HepG2 (cell line): ENCODE results near the gene WDR54. TPM values are rescaled to one million over a fixed set of nuclear protein-coding genes. Genes with fewer than 3 reads are reported as not detected.
A peak's percentile ranks its signal among the peaks of the same experiment; 100 is the strongest.

Experiments
- ATAC-seq: fragments of 200-7000 bp; cut with Tn5 transposase; 3 replicates; pipeline ENCODE4 v1.9.1; 2020; ENCODE audit warnings: mild to moderate bottlenecking, moderate library complexity
- BruUV-seq: library from RNA; stranded (reverse); fragments of 400-500 nt; replicated peaks from 2 replicates; lab custom pipeline; 2021; lab: Mats Ljungman, UMichigan
- CTCF ChIA-PET: fragments of 300-600 bp; formaldehyde crosslinking; extraction: SDS; loops from one replicate; lab custom pipeline; 2021; ENCODE audit warnings: low total read pairs, inconsistent platforms, low intra/inter-chr PET ratio; lab: Yijun Ruan, JAX
- POLR2A ChIA-PET: fragments of 350-600 bp; sonication (Branson Sonifier 250); formaldehyde crosslinking; loops from one replicate; lab custom pipeline; 2020; ENCODE audit warnings: antibody characterized with exemption, inconsistent platforms; lab: Yijun Ruan, JAX
- DNase-seq: peaks from one replicate; pipeline ENCODE4 v3.0.0-alpha.2; 2015; ENCODE audit warnings: low spot score
- FAIRE-seq: peaks from 3 replicates; lab custom pipeline; 2011; peaks lifted over from hg19 to GRCh38; lab: Jason Lieb, UNC
- H2AFZ ChIP-seq: one replicate; pipeline ENCODE4 v1.6.1; 2011; ENCODE audit warnings: low read length, inconsistent platforms
- H3K27ac ChIP-seq: fragments of 300-600 bp; 3 replicates; pipeline ENCODE4 v1.8.0; 2011; ENCODE audit warnings: mixed run types, mild to moderate bottlenecking, mixed read lengths, low read length, inconsistent platforms; ENCODE audit not compliant: insufficient read depth; ENCODE audit errors: extremely low read length
- H3K27me3 ChIP-seq, 2 experiments: fragments of 200-600 bp in 1 of 2; 2 replicates in 1 of 2; 3 replicates in 1 of 2; pipeline versions ENCODE4 v1.6.0 to v1.8.0; 2011; ENCODE audit warnings: low read length in 2 of 2, mild to moderate bottlenecking in 2 of 2, moderate library complexity in 2 of 2, inconsistent platforms in 1 of 2; ENCODE audit not compliant: insufficient read depth in 2 of 2, control insufficient read depth in 1 of 2
- H3K36me3 ChIP-seq, 2 experiments: fragments of 200-600 bp in 1 of 2; replicated peaks in 1 of 2; 2 replicates in 1 of 2; 3 replicates in 1 of 2; pipeline versions ENCODE4 v1.5.1 to v1.8.0; 2011; ENCODE audit warnings: low read length in 2 of 2, inconsistent platforms in 1 of 2; ENCODE audit not compliant: insufficient read depth in 2 of 2, control insufficient read depth in 1 of 2
- H3K4me1 ChIP-seq: 2 replicates; pipeline ENCODE4 v1.5.1; 2012; ENCODE audit warnings: low read length, inconsistent platforms; ENCODE audit not compliant: insufficient read depth
- H3K4me2 ChIP-seq: 2 replicates; pipeline ENCODE4 v1.6.0; 2011; ENCODE audit warnings: low read depth, low read length, inconsistent platforms
- H3K4me3 ChIP-seq, 3 experiments: fragments of 200-600 bp in 1 of 3; sonication (generic), shearing (Covaris generic) in 1 of 3; replicated peaks in 1 of 3; 2 replicates each; pipeline ENCODE4 v1.5.1; 2011 to 2016; ENCODE audit warnings: low read length in 3 of 3, inconsistent platforms in 2 of 3, low read depth in 2 of 3, mild to moderate bottlenecking in 2 of 3, control low read depth in 1 of 3, mixed read lengths in 1 of 3; ENCODE audit not compliant: insufficient read depth in 1 of 3
- H3K79me2 ChIP-seq: one replicate; pipeline ENCODE4 v1.6.1; 2011; ENCODE audit warnings: low read length, inconsistent platforms; ENCODE audit not compliant: insufficient read depth
- H3K9ac ChIP-seq: 2 replicates; pipeline ENCODE4 v1.6.0; 2011; ENCODE audit warnings: mild to moderate bottlenecking, low read depth, low read length, inconsistent platforms; ENCODE audit not compliant: insufficient read depth
- H3K9me3 ChIP-seq: 2 replicates; pipeline ENCODE4 v1.5.1; 2012; ENCODE audit warnings: mild to moderate bottlenecking, low read length
- H4K20me1 ChIP-seq: 2 replicates; pipeline ENCODE4 v1.6.0; 2011; ENCODE audit warnings: inconsistent platforms, mild to moderate bottlenecking, low read length, moderate library complexity; ENCODE audit not compliant: insufficient read depth
- ELF3 ChIP-seq: IDR thresholded peaks from 2 replicates; pipeline ENCODE4 v1.6.1; 2016; ENCODE audit warnings: missing genetic modification reagents, missing compliant biosample characterization
- FOXK2 ChIP-seq: fragments of 450-650 bp; IDR thresholded peaks from 2 replicates; pipeline ENCODE4 v1.6.1; 2016
- FOXO4 ChIP-seq: sonication (generic); formaldehyde crosslinking; conservative IDR thresholded peaks from 2 replicates; pipeline ENCODE4 v1.8.1; 2023; ENCODE audit warnings: missing genetic modification reagents
- KLF15 ChIP-seq: sonication (generic); formaldehyde crosslinking; IDR thresholded peaks from 2 replicates; pipeline ENCODE4 v1.8.1; 2023; ENCODE audit warnings: borderline replicate concordance, mild to moderate bottlenecking, inconsistent platforms, missing genetic modification reagents, mixed read lengths
- LCORL ChIP-seq, 2 experiments: fragments of 450-650 bp in 1 of 2; sonication (generic) in 1 of 2; formaldehyde crosslinking in 1 of 2; IDR thresholded peaks; 2 replicates each; pipeline versions ENCODE4 v1.5.0 to v1.6.1; 2017 to 2020; ENCODE audit warnings: antibody characterized with exemption in 1 of 2, missing genetic modification reagents in 1 of 2
- PCBP1 ChIP-seq: fragments of 200-400 bp; formaldehyde crosslinking; IDR thresholded peaks from 2 replicates; pipeline ENCODE4 v1.6.1; 2017; ENCODE audit warnings: mild to moderate bottlenecking, low read depth, low read length, borderline replicate concordance
- SIN3B ChIP-seq: fragments of 150-350 bp; IDR thresholded peaks from 2 replicates; pipeline ENCODE4 v1.6.1; 2014; ENCODE audit warnings: low read length
- TERF1 ChIP-seq: sonication (generic); formaldehyde crosslinking; IDR thresholded peaks from 2 replicates; pipeline ENCODE4 v1.8.0; 2022; ENCODE audit warnings: mild to moderate bottlenecking, missing genetic modification reagents, moderate library complexity
- UBTF ChIP-seq: sonication (generic); formaldehyde crosslinking; IDR thresholded peaks from 2 replicates; pipeline ENCODE4 v1.4.0; 2020; ENCODE audit warnings: mild to moderate bottlenecking, missing genetic modification reagents
- ZBTB39 ChIP-seq: sonication (generic); formaldehyde crosslinking; IDR thresholded peaks from 2 replicates; pipeline ENCODE4 v1.5.0; 2020; ENCODE audit warnings: missing genetic modification reagents
- ZFX ChIP-seq: sonication (generic); formaldehyde crosslinking; IDR thresholded peaks from 2 replicates; pipeline ENCODE4 v1.4.0; 2020; ENCODE audit warnings: mild to moderate bottlenecking, low read depth, missing genetic modification reagents, moderate library complexity
- ZNF12 ChIP-seq: sonication (generic); formaldehyde crosslinking; IDR thresholded peaks from 2 replicates; pipeline ENCODE4 v1.5.0; 2020; ENCODE audit warnings: missing genetic modification reagents
- ZNF160 ChIP-seq: sonication (generic); formaldehyde crosslinking; IDR thresholded peaks from 2 replicates; pipeline ENCODE4 v1.8.0; 2022; ENCODE audit warnings: mild to moderate bottlenecking, inconsistent platforms, missing genetic modification reagents
- ZNF224 ChIP-seq: sonication (generic); formaldehyde crosslinking; IDR thresholded peaks from 2 replicates; pipeline ENCODE4 v1.5.0; 2020; ENCODE audit warnings: mild to moderate bottlenecking, missing genetic modification reagents
- ZNF562 ChIP-seq: sonication (generic); formaldehyde crosslinking; IDR thresholded peaks from 2 replicates; pipeline ENCODE4 v1.8.0; 2022; ENCODE audit warnings: missing genetic modification reagents, borderline replicate concordance
- ZNF589 ChIP-seq: sonication (generic); formaldehyde crosslinking; conservative IDR thresholded peaks from 2 replicates; pipeline ENCODE4 v1.8.0; 2022; ENCODE audit warnings: mild to moderate bottlenecking, moderate library complexity, missing genetic modification reagents
- WGBS: methylation state at CpG from one replicate; pipeline ENCODE4 v1.1.6; 2017; ENCODE audit warnings: low lambda C conversion rate; 5-methylcytosine and 5-hydroxymethylcytosine counted together
- in situ Hi-C: cut with HindIII; loops from 2 replicates; pipeline ENCODE4 v1.10.0; 2017; ENCODE audit warnings: low pct_unique_long_range_greater_than_20kb; ENCODE audit not compliant: extremely low pct_ligation_motif_present
- intact Hi-C: fragments of 100-400 bp; cut with micrococcal nuclease; formaldehyde crosslinking; loops from one replicate; pipeline ENCODE4 v1.10.0; 2022; ENCODE audit not compliant: unreplicated experiment
- polyA plus RNA-seq, 8 experiments: library from polyadenylated mRNA; depleted of rRNA in 3 of 8; stranded (reverse) in 7 of 8; unstranded in 1 of 8; fragments of >200 nt; fragmentation: Illumina TruSeq in 4 of 8; extraction: Trizol in 4 of 8; gene quantifications; 2 replicates each; pipeline versions ENCODE4 v1.2.1 to v1.2.3, GENCODE V29; 2011 to 2016; ENCODE audit warnings: low read depth in 4 of 8, missing spikeins in 1 of 8, mixed read lengths in 1 of 8; ENCODE audit not compliant: insufficient read depth in 1 of 8
- total RNA-seq, 5 experiments: library from RNA; depleted of rRNA; stranded (reverse); fragments of >200 nt; fragmentation: Illumina TruSeq; extraction: Trizol; gene quantifications; 2 replicates each; pipeline ENCODE4 v1.2.3, GENCODE V29; 2016; ENCODE audit warnings: low read depth in 1 of 5

Gene WDR54
- total and polyA plus RNA-seq, 2 of the 13 experiments (the other 11 are each of a cell fraction or from before 2014, with no cell fraction given), result 2.0 to 17.3 TPM

- TF ChIP-seq ZNF589 (CRISPR knock-in tag) (no peak), ZNF12 (CRISPR knock-in tag) (0 out of 2 replicates have a peak, but pooled peaks have one; percentile 18), ZNF224 (CRISPR knock-in tag) (0 out of 2 replicates have a peak, but pooled peaks have one; percentile 36)
Measured at GRCh38 chr2:74472945-74473258, 51.4 kb downstream of the WDR54 start (continued).

- in situ Hi-C loops, result no loop called here
- no peaks in the 10 kb centered on the region for H4K20me1 ChIP-seq
- intact Hi-C loops, result no loop called here
- WGBS, result 95% methylated on average over 6 of the region's 6 CpGs
- no peak for ATAC-seq
- H3K36me3 ChIP-seq, result peaks cover 7 to 23% of the 10 kb centered on the region in 2 experiments
- H3K79me2 ChIP-seq, result peaks cover 12% of the 10 kb centered on the region
- H3K4me1 ChIP-seq, result peaks cover 56% of the 10 kb centered on the region
- ChIA-PET POLR2A (interaction anchor here (0.6 to 20.6 kb wide), 8 partner anchors 7 to 55 kb away, joined by 3 to 795 read pairs (median 6); partner anchors contain the start of genes AUP1, CCDC142, HTRA2 and INO80B), CTCF (no interaction called here)
- H3K9me3 ChIP-seq, result no peaks in the 10 kb centered on the region
- H3K4me3 ChIP-seq, result no peak overlapping the region
- H3K27ac ChIP-seq, result no peak overlapping the region
- no TSS peak for BruUV-seq
- H2AFZ ChIP-seq, result no peak overlapping the region
- no peak for FAIRE-seq
- H3K9ac ChIP-seq, result no peak overlapping the region
- H3K4me2 ChIP-seq, result no peak overlapping the region
- no peak for DNase-seq
- H3K27me3 ChIP-seq, result no peaks in the 10 kb centered on the region; a peak in 1 of 5 replicates
- TF ChIP-seq TERF1 (CRISPR knock-in tag) (no peak), FOXK2 (no peak), UBTF (0 out of 2 replicates have a peak, but pooled peaks have one; percentile 15), FOXO4 (CRISPR knock-in tag) (0 out of 2 replicates have a peak, but pooled peaks have one; percentile 29), PCBP1 (no peak), ZNF562 (CRISPR knock-in tag) (no peak), SIN3B (no peak), ELF3 (no peak), LCORL (IDR thresholded peaks at IDR 0.05) (no peak), LCORL (CRISPR knock-in tag; IDR thresholded peaks at IDR 0.05) (no peak), ZNF160 (CRISPR knock-in tag) (no peak), ZBTB39 (CRISPR knock-in tag) (0 out of 2 replicates have a peak, but pooled peaks have one; percentile 24), ZFX (CRISPR knock-in tag) (no peak), KLF15 (CRISPR knock-in tag) (no peak)
Measured at GRCh38 chr2:74474481-74474880, 53.0 kb downstream of the WDR54 start.
